ENCODE results near the gene KCNMA1.

DNA sequence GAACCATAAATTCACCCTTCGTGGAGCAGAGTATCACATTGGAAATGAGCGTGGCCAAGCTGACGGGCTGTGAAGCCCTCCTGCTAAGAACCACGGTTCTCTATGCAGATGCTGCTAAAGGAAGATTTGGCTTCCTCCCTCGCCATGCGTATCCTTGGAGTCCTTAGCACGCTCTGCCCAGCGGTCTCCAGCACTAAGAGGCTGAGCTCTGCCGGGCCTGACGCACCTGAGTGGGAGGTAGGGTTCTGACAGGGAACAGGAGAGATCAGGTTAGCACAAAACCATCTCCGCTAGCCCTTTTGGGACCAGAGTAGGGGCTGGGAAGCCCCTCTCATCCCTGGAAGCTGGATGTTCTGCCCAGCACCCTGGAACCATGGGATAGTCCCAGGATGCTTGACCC is 225.8 kb downstream of the KCNMA1 start:
- TF ChIP-seq, protein P1, sequence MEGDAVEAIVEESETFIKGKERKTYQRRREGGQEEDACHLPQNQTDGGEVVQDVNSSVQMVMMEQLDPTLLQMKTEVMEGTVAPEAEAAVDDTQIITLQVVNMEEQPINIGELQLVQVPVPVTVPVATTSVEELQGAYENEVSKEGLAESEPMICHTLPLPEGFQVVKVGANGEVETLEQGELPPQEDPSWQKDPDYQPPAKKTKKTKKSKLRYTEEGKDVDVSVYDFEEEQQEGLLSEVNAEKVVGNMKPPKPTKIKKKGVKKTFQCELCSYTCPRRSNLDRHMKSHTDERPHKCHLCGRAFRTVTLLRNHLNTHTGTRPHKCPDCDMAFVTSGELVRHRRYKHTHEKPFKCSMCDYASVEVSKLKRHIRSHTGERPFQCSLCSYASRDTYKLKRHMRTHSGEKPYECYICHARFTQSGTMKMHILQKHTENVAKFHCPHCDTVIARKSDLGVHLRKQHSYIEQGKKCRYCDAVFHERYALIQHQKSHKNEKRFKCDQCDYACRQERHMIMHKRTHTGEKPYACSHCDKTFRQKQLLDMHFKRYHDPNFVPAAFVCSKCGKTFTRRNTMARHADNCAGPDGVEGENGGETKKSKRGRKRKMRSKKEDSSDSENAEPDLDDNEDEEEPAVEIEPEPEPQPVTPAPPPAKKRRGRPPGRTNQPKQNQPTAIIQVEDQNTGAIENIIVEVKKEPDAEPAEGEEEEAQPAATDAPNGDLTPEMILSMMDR (IDR thresholded peaks at IDR 0.05 in 8 of 11, conservative IDR thresholded peaks at IDR 0.05 in 3 of 11) = no peak
- no peak for TF ChIP-seq POLR2A (IDR thresholded peaks at IDR 0.05)
